ENCODE data around the gene GTF3C5.

DNA sequence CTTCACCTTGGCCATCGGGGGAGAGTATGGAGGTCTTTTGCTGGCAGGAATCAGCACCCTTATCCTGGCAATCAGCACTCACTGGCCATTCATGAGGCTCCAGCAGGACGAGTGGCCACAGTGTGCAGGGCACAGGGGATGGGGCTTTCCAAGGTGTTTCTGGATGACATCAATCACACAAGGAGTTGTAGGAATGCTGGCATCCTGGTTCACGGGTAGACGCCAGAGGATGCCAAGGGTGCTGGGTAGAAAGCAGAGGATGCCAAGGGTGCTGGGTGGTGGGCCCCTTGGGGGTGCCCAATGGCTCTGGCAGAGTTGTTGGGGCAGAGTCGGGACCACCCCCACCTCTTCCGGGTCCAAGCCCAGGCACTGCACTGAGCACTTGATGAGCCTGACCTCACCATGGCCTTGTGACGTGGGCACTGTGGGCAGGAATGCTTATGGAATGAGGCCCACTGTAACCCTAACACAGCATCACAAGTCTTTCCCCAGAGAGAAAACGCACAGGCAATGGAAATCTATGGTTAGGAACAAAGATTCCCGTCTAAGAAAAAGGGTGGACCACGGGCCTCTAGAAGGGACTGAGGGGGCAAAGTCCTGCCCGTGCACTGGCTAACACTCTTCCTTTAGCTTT lies 60.1 kb downstream of the GTF3C5 start:
- TF ChIP-seq, protein P1, sequence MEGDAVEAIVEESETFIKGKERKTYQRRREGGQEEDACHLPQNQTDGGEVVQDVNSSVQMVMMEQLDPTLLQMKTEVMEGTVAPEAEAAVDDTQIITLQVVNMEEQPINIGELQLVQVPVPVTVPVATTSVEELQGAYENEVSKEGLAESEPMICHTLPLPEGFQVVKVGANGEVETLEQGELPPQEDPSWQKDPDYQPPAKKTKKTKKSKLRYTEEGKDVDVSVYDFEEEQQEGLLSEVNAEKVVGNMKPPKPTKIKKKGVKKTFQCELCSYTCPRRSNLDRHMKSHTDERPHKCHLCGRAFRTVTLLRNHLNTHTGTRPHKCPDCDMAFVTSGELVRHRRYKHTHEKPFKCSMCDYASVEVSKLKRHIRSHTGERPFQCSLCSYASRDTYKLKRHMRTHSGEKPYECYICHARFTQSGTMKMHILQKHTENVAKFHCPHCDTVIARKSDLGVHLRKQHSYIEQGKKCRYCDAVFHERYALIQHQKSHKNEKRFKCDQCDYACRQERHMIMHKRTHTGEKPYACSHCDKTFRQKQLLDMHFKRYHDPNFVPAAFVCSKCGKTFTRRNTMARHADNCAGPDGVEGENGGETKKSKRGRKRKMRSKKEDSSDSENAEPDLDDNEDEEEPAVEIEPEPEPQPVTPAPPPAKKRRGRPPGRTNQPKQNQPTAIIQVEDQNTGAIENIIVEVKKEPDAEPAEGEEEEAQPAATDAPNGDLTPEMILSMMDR (IDR thresholded peaks at IDR 0.05), result no peak
- no peak for TF ChIP-seq EZH2phosphoT487 (IDR thresholded peaks at IDR 0.05)
